ENCODE measurements around the gene ADAD2.

The ADAD2 gene

DNA sequence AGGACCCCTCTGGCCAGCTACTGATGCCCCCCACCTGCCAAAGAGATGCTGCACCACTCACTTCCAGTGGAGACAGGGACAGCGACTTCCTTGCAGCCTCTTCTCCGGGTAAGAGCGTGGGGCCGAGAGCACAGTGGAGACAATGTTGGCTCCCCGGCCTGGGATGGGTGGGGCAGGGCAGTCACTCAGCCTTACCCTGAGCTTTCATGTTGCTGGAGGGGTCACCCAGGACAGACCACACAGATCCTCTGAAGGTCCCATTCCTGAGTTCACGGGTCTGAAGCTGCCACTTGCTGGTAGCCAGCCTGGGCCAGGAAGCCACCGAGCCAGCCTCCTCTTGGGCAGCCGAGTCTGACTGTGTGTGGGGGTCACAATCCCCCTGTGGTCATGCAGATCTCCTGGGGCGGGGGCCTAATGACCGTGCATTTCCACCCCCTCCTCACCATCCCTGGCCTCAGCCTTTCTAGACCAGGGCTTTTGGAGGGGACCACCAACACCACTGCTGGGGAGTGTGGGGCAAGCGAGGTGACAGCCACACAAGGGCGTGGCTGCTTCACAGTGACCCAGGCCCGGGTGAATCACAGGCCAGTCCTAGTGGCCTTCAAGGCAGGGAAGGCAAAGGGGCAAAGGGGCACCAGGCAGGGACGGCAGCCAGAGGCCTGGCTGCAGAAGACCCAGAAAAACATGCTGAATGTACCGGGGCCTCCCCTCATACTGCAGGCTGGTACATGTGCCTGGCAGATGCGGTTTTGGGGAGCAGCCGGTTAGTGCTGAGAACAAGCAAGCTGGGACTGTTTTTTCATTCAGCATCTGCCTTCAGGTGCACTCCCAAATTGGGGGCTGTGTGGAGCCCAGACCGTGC, 14.5 kb upstream of the ADAD2 start:
- FAIRE-seq (no peak), DNase-seq (ENCODE audit: low spot score) (no peak)

DNA sequence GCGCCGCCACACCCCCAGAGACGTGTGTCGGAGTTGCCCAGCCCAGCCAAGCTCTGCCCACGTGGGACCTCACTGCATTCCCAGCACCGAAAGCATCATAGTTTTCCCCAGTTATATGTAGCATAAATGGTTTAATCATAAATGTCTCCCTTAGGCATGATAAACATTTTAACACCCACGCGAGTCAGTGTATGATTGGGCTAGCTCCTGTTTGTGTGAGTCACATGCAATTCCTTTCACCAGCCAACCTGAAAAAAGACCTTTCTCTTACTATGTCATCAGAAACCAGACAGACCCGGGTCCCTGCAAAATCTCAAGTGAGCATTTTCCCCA, 13.2 kb upstream of the ADAD2 start:
- DNase-seq (ENCODE audit: low spot score), result peak; percentile 5
- FAIRE-seq, result no peak

DNA sequence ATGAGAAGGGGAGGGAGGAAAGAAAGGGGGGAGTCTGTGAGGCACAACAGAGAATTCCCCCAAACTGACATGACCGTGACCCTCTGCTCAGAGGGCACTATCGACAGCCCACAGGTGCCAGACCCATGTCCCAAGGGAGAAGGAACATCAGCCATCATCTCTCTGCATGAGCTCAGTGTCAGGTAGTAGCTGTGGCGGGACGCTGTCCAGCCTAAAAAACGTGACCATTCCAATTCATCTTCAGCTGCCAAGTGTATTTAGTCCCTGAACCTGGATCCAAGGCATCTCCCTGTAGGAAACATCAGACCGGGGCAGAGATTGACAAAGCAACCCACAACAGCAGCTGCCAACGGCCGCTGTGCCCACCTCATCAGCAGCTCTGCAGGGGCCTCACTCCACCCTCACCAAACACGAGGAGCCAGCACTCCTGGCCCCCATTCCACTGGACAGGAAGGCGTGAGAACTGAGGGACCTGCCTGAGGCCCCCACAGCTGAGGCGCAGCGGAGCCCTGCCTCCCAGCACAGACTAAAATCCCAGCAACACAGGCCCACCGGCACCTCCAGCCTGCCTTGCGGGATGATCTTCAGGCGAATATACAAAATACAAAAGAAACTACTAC, 12.7 kb upstream of the ADAD2 start:
- no peak for DNase-seq (ENCODE audit: low spot score)
- FAIRE-seq, result no peak

DNA sequence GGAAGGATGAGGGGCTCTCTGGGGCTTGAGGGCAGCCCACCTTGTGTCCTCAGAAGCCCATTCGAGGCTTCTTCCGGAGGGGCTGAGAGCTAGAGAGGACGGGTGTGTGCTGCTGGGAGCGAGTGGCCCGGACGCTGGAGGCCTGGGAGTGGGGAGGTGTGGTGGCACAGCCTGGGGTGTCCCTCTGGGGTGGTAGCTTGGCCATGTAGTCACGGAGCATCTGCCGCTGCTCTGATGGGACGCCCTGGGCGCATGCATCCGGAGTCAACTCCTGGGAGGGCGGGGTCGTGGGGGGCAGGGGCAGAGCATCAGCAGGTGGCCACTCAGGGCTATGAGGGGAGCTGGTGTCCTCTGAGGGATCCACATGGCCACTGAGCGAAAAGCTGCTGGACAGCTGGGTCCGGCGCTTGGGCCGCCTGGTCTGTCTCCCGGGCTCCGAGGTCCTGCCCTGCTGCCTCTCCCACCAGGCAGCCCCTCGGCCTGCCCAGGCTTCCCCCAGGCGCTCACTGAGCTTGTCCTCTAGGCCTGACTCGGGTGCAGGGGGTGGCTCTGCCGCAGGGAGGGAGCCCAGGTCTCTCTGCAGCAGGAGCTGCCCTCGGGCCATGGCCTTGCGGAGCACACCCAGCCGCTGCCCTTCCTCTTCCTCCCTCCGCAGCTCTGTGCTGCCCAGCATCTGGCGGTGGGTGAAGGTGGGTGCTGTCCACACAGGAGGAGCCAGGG, 11.9 kb upstream of the ADAD2 start:
- no peak for FAIRE-seq

DNA sequence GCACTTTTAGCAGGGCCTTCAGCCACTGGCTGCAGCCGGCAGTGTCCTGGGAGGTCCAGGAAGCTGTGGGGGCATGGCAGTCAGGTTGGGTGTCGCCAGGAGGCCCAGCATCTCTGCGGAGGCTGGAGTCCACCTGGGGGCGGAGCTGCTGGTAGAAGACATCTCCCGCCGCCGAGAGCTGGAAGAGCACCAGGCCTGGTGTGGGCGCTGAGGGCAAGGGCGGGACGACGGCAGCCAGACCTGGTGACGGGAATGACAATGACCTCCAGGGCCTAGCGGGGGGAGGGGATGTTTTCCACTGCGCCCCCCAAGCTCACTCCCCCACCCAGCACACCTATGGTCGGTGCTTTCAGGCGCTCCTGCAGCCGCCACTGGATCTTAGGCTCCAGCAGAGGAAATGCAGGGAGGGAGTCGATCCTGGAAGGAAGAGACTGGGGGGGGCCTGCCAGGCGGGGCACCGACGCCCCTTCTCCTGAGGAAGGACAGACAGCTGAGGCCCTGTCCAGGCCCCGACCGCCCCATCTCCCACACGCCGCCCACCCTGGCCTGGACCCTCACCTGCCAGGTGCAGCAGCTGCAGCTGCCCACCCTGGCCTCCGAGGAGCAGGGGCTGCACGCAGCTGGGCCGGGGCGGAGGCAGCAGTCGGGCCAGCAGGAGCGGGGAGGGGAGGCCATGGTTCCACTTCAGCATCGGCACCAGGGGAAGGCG, 11.2 kb upstream of the ADAD2 start:
- no peak for DNase-seq (ENCODE audit: low spot score)
- no peak for FAIRE-seq

More for the DNA sequence above, 11.9 kb upstream of the ADAD2 start:
- no peak for DNase-seq (ENCODE audit: low spot score)

DNA sequence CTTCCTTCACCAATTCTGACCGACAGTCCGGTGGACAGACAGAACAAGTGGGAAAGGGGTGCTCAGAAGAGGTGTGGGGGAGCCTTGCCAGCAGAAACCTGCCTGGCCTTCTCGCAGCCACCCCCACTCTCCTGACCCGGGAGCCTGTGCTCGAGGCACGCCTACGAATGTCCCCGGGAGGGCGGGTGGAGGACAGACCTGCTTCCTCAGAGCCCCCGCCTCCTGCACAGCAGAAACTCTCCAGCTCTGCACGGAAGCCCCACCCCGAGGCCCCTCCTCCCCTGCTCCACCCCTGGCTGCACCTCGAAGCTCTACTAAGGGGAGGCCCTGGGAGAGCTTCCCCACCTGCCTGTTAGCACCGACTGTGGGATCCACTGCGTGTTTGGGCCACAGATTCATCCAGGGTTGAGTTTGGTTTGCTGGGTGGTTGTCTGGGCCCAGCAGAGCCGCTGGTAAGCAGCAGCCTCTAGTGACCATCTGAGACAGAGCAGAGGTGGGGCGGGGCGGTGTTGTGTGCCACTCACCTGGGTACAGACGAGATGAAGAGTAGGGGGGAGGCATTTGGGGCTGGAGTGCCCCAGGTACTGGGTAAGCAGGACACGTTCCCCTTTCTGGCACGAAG, 10.3 kb upstream of the ADAD2 start:
- no peak for FAIRE-seq
- no peak for DNase-seq (ENCODE audit: low spot score)

DNA sequence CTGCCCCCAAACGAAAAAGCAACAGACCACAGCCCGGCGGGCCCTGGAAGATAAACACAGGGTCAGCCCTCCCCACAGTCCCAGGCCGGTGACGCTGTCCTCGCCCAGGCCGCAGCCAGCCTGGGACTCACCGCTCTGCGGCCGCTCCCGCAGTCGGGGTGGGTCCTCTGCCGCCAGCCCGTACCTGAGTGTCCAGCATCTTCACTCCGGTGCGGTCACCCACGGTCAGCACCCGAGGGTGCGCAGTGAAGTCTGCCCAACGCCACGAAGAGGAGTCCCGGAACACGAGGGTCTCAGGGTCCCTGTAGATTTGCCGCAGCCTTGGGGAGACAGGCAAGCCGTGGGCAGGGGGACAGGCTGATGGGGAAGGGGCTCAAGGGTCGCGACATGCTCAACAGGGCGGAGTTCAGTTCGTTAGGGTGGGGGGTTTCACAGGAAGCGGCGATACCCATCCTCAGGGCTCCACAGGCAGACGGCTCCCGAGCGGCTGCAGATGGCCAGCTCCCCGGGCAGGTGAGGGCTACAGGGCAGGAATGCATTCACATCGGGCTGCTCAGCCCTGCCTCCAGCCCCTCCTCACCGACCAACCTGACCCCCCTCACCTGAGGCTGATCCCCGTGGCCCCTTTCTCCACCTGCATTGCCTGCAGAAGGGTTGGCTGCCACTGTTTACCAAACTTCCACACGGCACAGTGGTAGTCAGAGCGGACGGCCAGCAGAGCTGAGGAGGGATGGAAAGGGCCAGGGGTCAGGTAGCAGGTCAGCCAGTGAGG, 9.6 kb upstream of the ADAD2 start:
- no peak for FAIRE-seq
- DNase-seq (ENCODE audit: low spot score), result no peak

DNA sequence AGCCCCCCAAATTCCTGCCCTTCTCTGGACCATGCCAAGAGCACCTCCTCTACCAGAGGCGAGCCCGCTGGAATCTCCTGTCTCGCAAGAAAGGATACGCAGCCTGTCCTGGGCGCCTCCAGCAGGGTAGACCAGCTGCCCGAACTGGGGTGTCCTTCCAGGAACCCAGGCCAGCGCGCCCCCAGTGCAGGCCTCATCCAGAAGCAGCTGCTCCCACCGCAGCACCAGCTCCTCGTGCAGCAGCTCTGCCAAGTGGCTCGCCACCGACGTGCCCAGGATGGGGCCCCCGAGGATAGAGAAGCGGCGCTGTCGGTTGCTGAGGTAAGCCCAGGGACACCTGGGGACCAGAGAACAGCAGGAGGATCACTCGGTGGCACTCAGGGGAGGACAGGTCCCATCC, 8.9 kb upstream of the ADAD2 start:
- DNase-seq (ENCODE audit: low spot score), result no peak
- FAIRE-seq, result no peak

DNA sequence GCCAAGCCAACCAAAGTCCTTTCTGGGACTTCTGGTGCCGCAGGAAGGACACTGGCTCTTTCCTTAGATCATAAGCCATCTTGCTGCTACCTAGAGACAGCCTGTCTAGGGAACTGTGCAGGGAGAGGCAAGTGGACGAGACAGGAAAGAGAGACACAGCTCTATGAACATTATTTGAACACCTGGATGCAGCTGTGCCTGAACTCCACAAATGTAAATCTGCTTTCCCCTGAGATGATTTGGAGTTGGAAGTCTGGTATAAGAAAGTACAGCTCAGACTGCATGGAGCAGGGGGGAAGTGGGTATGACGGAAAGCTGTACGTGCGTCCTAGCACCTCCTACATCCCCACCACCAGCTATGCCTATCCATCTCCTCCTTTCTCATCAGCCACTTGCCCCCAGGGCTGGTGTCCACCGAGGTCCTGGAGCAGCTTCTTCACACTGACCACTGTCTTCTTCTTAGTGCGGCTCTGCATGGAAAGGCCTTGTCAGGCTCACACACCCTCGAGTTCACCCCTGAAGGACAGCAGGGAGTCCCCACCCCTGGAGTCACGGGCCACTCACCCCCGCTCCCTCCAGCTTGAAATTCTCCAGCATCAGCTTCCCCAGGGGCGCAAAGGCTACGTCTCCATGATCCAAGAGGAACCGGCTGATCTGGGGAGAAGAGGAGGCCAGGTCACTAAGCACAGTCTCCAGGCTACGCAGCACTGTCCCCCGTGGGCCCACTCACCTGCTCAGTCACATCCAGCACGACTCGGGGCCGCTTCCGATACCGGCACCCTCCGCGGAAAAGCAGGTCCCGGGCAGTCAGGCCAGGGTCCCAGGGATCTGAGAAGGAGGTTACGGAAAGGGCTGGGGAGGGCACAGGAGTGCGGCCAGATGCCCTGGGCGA, 8.0 kb upstream of the ADAD2 start:
- DNase-seq (ENCODE audit: low spot score) (no peak), FAIRE-seq (no peak)

DNA sequence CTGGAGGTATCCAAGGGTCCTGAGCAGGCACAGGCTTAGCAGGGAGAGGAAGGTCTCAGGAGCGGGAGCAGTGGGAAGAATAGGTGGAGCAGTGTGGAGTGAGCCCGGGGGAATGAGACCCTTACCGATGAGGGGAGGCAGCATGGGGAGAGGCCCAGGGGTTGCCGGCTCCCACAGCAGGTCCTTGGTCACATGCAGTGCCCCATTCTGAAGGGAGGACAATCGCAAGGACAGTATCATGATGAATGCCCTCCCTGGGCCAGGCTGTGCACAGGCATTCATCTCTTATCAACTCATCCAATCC, 7.4 kb upstream of the ADAD2 start:
- no peak for FAIRE-seq
- DNase-seq (ENCODE audit: low spot score), result no peak

DNA sequence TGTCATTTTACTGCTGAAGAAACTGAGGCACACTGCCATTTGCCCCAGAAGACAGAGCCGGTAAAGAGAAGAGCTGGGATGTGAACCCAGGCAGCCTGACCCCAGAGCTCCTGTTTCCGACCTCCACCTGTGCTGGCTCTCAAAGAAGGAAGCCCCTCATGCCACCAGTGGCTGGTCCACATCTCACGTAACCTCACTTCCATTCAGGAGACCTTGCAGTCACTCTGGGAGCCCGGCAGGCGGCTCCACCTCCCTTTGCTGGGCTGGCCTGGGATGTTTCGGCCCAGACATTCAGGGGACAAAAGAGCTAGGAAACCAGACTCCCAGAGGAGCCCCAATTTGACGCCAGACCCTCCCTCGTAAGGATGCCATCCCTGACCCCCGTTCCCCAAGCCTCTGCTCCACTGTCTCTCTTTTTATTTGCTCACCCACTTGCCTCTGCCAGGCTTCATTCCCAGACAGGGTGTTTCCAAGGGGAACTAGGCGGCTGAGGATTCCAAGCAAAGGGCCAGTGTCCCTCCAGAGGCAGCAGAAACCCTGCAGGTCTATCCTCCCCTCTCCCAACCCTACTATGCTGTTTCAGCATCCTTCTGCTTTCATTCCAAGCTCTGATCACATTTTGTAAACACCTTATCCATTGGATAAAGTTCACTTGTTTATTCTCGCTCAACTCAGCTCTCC, 6.9 kb upstream of the ADAD2 start:
- DNase-seq (ENCODE audit: low spot score) (no peak), FAIRE-seq (no peak)

DNA sequence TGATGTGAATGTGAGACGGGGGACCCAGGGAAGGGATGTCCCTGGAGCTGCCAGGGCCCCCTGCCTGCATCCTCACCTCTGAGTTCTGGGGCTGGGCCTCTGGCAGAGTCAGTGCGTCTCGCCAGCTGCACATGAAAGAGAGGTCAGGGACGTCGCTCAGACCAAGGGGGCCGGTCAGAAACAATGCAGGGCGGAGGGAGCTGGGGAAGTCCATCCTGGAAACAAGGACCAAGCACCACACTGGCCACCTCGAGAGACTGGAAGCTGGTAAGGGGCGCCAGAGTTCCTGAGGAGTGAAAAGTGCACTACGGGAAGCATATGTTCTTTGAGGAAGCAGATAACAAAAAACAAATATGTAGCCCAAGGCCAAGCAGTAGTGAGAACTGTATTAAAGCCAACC, 6.2 kb upstream of the ADAD2 start:
- no peak for DNase-seq (ENCODE audit: low spot score)
- FAIRE-seq, result no peak

DNA sequence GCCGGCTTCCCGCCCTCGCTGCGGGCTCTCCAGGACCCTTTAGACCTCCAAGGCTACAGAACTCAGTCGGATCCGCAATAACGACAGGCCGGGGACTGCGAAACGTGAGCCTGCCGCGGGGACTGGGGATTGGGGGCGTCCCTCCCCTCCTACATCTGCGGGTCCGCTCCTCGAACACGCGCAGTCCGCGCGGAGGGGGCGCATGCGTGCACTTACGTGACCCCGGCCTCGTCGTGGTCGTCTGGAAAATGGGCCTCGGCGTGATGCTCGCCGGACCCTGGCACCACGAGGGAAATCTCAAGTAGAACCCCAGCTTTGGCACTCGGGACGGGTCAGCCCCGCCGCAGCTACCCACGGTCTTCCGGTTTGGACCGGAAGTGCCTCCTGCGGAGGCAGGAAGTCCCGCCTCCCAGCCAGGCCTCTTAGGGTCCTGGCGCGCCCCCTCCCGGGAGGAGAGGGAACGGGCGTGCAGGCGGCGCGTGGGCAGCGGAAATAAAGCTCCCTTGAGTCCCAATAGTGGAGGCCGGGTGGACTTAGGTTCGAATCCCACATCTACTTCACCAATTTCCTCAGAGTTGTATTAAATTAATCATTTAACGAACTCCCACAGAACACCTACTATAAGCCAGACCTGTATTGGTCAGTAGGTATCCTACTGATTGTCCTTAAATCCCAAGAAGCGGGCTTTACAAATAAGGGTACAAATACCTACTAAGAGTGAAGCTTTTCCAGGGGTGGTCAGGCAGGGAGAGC, 4.1 kb upstream of the ADAD2 start, which contains the start of gene TAF1C:
TSS of gene TAF1C (minus strand) at position 373 of the 753 bp plus-strand sequence. CDS start 2,069 bp downstream, outside the sequence.
- peak; percentile 49 for FAIRE-seq
- peak; percentile 75 for DNase-seq (ENCODE audit: low spot score)

DNA sequence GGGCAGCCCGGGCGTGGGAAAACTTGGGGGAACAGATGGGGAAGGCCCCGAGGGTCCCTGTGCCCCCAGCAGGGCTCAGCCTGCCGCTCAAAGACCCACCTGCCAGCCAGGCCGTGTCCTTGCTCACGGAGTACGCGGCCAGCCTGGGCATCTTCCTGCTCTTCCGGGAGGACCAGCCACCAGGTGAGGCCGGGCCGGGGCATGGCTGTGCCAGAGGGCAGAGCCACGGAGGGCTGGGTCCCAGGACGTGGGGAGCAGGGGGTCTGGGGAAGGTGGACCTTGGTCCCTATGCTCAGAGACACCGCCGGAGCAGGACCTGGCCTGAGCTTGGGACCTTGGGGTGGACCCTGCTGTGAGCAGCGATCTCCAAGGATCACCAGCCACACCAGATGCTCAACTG, 509 bp downstream of the ADAD2 start:
- DNase-seq (ENCODE audit: low spot score), result no peak
- FAIRE-seq, result no peak

DNA sequence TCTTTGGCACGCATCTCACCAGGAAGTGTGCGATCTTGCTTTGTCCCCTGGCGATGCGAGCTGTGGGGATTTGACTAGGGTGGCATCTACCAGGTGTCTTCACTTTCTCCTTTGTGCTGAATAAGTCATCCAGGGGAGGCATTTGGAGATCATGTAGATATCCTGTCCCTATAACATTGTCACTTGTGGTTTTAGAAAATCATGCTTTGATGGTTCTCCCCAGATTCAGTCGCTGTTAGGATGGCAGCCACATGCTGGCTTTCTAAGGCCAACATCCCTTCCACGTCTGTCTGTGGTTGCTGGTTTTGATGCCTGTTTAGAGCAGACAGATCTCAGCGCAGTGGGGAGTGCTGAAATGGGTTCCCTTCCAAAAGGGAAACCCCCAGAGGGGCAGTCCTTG, 2.5 kb downstream of the ADAD2 start:
- no peak for DNase-seq (ENCODE audit: low spot score)
- no peak for FAIRE-seq

DNA sequence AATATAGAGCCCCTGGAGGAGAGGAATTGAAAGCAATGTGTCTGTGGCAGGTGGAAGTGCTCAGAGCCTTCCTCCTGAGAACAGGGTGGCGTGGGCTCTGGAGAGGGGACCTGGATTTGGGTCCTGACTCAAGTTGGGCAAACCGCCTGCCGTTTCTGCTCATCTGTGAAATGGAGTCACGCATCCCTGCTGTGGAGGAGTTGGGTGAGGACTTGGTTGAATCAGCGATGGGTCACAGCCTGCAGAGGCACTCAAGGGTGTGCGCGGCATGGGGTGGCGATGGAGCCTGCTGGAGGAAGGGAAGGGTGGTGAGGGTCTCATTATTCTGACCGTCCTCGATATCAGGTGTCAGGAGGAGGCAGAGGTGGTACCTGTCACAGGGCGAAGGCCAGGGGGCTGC, 3.1 kb downstream of the ADAD2 start:
- no peak for FAIRE-seq
- DNase-seq (ENCODE audit: low spot score), result no peak

DNA sequence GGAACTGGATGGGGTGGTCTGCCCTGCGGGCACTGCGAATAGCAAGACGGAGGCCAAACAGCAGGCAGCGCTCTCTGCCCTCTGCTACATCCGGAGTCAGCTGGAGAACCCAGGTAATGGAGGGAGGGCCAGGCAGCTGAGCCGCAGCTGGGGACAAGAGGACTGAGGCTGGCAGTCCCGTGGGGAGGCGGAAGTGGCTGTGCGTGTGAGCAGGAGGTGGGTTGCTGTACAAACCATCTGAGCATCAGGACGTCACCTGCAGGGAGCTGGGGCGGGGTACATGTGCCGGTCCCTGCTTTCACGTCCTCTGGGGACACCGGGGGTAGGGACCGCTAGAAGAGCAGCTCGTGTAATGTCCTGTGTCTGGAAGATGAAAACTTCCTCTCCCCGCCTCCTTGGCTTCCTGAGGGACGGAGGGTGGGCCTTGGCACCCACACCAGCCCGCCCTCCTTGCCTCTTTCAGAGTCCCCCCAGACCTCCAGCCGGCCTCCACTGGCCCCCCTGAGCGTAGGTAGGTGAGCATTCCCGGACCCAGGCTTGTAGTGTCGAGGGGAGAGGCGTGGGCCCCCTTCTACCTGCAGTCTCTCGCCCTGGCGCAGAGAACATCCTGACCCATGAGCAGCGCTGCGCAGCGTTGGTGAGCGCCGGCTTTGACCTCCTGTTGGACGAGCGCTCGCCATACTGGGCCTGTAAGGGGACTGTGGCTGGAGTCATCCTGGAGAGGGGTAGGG, 3.7 kb downstream of the ADAD2 start:
- FAIRE-seq (no peak), DNase-seq (ENCODE audit: low spot score) (no peak)
